HG03039 (cell line): ENCODE measurements around the gene STAG3.

ENCODE experiments used
- ATAC-seq: cut with Tn5 transposase; IDR thresholded peaks from one replicate; pipeline ENCODE4 v1.9.1; 2021; ENCODE audit warnings: mild to moderate bottlenecking, moderate library complexity; ENCODE audit not compliant: unreplicated experiment

The STAG3 gene

GRCh38 chr7:100155553-100156317, 22.0 kb upstream of the STAG3 start:
- no peak for ATAC-seq

GRCh38 chr7:100156331-100157068, 21.2 kb upstream of the STAG3 start:
- no peak for ATAC-seq

GRCh38 chr7:100157069-100157333, 20.7 kb upstream of the STAG3 start:
- no peak for ATAC-seq

- ATAC-seq: no peak
These were observed 20.1 kb upstream of the STAG3 start for GRCh38 chr7:100157334-100158228.

- ATAC-seq: peak; percentile 78
These were observed 19.3 kb upstream of the STAG3 start, which contains the start of gene TRAPPC14 for GRCh38 chr7:100158229-100159098. Gene TRAPPC14, minus strand, starts transcription at chr7:100158723. Its CDS starts 224 bp downstream, at chr7:100158499.

GRCh38 chr7:100159099-100159623, 18.6 kb upstream of the STAG3 start:
- no peak for ATAC-seq

- ATAC-seq: no peak
These were observed 17.7 kb upstream of the STAG3 start for GRCh38 chr7:100160067-100160466.

GRCh38 chr7:100163006-100163531, 14.6 kb upstream of the STAG3 start:
- ATAC-seq: no peak

- no peak for ATAC-seq
These were observed 13.8 kb upstream of the STAG3 start for GRCh38 chr7:100163871-100164270.

- ATAC-seq: no peak
These were observed 11.3 kb upstream of the STAG3 start for GRCh38 chr7:100166317-100166940.

- no peak for ATAC-seq
These were observed 10.5 kb upstream of the STAG3 start for GRCh38 chr7:100166970-100167911.

GRCh38 chr7:100167912-100168323, 9.8 kb upstream of the STAG3 start:
- ATAC-seq: no peak

- no peak for ATAC-seq
These were observed 8.4 kb upstream of the STAG3 start for GRCh38 chr7:100169147-100169850.

- ATAC-seq: no peak
These were observed 7.4 kb upstream of the STAG3 start for GRCh38 chr7:100170101-100170897.

- no peak for ATAC-seq
These were observed 6.5 kb upstream of the STAG3 start for GRCh38 chr7:100171087-100171681.

- ATAC-seq: no peak
These were observed 5.9 kb upstream of the STAG3 start for GRCh38 chr7:100171840-100172239.
